GM15510 (cell line): ENCODE results near the gene CAV1.

Experiments used
- POLR2A ChIP-seq: IDR thresholded peaks from 3 replicates; pipeline ENCODE4 v1.6.1; 2011; ENCODE audit warnings: borderline replicate concordance; ENCODE audit not compliant: insufficient read length; ENCODE audit errors: extremely low read depth

CAV1 gene

DNA sequence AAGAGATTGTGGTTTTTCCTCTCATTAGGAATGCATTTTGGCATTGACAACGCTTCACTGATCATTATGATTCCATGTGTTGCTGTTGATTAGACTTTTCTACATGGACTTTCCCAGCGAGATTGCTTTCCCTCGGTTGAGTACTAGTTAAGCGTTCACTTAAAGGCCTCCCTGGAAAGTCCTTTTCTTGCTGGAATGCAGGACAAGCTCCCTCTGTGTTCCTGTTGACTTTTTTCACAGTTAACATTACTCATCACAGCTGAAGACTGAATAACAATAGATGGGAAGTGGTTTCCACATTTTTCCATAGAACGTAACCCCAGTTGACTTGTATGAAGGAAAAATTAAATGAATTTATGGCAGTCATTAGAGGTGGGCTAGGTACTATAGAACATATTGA lies 2.6 kb upstream of the CAV1 start:
- no peak for TF ChIP-seq POLR2A

GRCh38 chr7:116524221-116524608 lies 621 bp upstream of the CAV1 start:
- TF ChIP-seq POLR2A, result no peak

DNA sequence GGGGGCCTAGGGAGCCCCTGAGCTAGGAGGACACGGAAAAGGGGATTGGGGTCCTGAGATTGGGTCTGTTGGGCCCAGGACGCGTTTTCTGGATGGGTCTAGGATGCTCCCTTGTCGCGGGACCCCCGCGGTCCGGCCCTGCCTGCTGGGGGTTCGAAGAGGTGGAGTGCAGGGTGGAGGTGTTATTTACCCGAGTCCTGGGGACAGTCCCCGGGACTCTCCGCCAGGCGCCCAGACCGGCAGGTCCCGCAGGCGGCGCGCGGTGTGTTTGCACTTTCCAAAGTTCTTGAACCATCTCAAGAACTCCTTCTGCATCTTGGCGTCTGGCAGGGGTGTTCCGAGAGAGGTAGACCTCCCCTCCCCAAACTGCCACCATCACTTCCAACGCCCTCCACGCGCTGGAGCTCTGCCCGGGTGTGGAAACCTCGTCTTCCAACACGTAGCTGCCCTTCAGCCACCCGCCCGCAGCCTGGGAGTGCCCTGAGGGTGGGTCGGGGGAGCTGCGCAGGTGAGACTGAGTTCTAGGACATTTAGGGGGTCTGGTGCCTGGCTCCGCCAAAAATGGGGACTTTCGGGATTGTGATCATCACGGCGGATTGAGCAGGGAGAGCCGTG lies 569 bp downstream of the CAV1 start:
- TF ChIP-seq POLR2A, result no peak

- no peak for TF ChIP-seq POLR2A
These were observed 1.4 kb downstream of the CAV1 start for GRCh38 chr7:116525913-116526861.

DNA sequence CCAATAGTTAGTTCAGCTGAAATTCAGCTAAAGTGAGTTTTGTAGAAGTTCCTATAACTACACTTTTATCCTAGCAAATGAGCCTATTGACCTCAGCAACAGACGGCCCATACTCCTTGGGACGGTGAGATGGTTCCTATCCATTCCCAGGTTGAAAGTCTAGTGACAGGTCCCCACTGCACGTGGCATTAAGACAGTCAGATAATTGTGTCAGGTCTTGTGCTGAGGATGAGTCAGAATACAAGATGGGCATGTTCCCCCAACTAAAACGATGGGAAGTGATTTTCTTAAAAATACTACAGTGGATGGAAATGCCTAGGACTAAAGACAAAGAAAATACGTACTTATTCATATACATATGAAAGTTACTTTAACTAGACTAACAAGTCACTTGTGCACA lies 2.1 kb downstream of the CAV1 start:
- TF ChIP-seq POLR2A, result no peak

DNA sequence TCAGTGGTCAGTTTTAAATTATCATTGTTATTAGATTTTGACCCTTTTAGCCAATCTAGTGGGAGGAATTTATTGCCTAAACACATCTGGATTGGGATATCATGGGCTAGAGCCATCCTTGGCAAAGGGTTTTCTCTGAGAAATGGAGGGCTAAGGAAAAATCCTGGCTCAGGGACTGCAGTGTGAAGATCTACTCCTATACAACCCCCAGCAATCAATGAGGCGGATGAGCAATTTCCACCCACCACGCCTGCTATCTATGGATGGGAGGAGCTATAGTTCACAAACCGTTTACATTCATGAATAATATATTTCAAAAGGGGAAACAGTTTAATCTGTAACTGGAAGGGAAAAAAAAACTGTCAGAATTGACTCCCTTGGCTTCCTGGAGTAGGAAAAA lies 2.7 kb downstream of the CAV1 start:
- no peak for TF ChIP-seq POLR2A

GRCh38 chr7:116528008-116528789 lies 3.4 kb downstream of the CAV1 start:
- no peak for TF ChIP-seq POLR2A

DNA sequence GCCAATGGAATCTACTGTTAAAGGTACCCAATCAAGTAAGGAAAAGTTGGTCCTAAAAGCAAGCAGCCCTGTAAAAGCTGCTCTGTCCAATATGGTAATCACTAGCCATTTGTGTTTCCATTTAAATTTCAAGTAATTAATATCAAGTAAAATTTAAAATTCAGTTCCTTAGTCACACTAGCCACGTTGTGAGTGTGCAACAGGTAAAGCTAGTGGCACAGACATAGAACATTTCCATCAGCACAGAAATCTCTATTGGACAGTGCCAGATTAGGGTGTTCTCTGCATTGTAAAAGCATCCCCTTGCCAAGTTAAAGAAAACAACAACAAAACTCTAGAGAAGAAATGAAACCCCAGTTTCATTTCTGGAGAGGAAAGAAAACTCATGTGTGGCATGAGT lies 4.4 kb downstream of the CAV1 start:
- TF ChIP-seq POLR2A, result no peak

DNA sequence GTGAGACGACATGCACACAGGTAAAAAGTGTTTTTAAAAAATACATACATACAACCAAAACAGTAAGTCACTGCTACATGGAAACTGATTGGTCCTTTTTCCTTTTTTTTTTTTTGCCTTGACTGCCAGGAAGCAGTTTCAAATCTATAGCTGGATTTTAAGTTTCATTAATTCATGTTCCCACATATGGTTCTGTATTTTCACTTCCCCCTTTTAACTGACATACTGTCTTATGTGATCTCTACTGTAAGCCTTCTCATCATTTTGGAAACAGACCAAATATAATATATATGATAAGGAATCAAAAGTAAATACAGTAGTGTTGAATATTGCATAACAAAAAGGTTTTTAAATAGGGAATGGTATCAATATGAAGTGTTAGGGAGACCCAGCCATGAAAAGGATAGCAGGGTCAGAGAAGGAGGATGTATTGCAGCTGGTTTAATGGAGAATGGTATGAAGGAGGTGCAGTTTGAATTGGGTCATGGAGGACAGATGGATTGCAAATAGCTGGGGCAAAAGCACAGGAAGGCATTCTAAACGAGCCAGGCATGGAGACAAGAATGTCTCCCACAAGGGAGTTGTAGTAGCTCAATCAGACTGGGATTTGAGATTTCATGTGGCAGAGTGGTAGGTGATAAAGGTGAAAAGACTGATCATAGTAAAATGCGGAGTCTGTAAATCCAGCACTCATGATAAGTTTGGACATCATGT lies 5.4 kb downstream of the CAV1 start:
- no peak for TF ChIP-seq POLR2A

- TF ChIP-seq POLR2A, result no peak
These were observed 7.4 kb downstream of the CAV1 start for GRCh38 chr7:116532102-116532688.

DNA sequence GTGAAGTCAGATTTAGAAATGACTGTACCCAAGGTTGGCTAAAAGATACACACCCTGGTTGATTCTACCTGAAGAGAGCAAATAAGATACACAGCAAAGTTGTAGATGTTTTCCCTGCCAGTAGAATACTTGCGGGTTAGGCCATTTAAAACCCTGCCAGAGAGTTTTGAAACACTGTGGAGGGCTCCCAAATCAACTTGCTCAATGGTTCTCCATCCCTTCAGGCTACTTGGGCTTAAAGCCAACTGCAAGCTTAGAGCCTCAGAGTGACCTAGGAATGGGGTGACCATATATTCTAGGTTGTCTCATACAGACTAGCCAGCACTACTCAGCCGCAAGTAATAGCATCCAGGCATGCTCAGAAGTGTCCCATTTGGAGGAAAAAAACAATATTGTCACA lies 10.0 kb downstream of the CAV1 start:
- TF ChIP-seq POLR2A, result no peak

DNA sequence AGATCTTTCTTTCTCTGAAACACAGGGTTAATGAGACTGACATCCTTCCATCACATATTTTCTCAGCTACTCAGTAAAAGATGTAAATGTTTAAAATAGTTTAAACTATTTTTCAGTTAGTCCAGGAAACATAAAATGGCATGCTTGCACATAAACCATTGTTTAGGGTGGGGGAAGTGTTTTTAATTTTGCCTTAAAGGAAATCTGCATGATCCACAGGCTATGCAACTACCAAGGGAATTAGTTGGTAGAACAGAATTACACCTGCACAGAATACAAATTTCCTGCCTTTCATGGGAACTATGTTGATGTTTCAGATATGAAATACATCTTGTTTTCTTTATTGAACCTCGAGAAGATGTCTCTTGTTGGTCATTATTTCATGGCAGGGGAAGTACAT lies 10.6 kb downstream of the CAV1 start:
- TF ChIP-seq POLR2A, result no peak

- no peak for TF ChIP-seq POLR2A
These were observed 13.3 kb downstream of the CAV1 start for GRCh38 chr7:116538138-116538537.

- no peak for TF ChIP-seq POLR2A
These were observed 15.0 kb downstream of the CAV1 start for GRCh38 chr7:116539879-116540278.
